Urothelium cell line (cell line): ENCODE data around the gene NSUN7.

Source experiments
- DNase-seq: peaks from one replicate; pipeline ENCODE4 v3.0.0; 2011; ENCODE audit warnings: low spot score, mixed read lengths
- FAIRE-seq: peaks from 2 replicates; lab custom pipeline; 2011; peaks lifted over from hg19 to GRCh38; lab: Jason Lieb, UNC

The NSUN7 gene

GRCh38 chr4:40733752-40734151 is 16.0 kb upstream of the NSUN7 start:
- no peak for FAIRE-seq
- DNase-seq = no peak

DNA sequence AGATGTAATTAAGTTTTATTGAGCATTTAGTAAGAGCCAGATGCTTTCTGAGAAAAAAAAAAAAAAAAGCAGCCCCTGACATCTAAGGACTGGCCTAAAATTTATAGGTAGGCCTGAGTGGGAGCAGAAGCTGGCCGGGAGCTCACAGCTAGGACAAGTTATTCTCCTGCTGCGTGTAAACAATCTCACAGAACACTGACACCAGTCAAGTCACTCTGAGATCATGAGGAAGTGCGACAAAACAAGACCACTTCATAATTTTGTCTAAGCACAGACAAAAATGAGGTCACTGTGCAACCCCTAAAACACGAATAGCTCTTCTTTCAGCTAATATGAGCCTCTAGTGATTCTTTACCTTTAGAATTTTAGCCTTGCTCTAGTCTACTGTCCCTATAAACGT is 15.3 kb upstream of the NSUN7 start:
- FAIRE-seq = no peak
- DNase-seq = no peak

DNA sequence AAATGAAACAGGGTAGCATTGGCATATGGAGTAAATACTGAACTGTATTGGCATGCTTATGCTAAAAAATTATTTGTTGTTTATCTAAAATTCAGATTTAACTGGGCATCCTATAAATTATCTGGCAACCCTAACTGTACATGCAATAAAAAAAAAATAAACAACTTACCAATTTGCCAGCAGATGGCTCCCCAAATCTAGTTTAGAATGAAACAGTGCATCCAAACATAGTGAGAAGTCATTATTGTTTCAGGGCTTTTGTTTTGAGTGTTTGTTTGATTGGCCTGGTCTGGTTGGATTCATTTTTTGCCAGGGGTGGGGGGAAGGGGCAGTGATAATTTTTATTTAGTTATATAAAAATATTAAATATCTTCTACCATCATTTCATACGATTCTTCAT is 12.8 kb upstream of the NSUN7 start:
- FAIRE-seq (no peak), DNase-seq (peak; percentile 49)

DNA sequence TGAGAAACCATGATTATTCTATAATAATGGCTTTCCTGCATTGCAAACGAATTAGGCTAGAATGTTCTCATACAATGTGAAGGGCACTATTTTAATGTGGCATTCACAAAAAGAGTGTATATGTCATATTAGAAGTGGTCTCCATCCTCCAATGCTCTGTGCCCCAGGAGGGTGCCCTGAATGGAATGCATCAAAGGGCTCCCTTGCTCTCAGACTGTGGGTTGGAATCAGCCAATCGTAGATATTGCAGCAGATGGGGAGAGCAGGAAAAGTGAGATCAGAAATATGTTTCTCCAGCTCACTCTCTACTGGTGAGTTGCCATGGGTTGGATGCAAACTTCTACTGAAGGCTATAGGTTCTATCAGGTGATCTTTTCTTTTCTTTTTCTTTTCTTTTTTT is 11.9 kb upstream of the NSUN7 start:
- no peak for DNase-seq
- peak; percentile 23 for FAIRE-seq

- FAIRE-seq (no peak), DNase-seq (no peak)
Observed at GRCh38 chr4:40739347-40739746, 10.4 kb upstream of the NSUN7 start.

DNA sequence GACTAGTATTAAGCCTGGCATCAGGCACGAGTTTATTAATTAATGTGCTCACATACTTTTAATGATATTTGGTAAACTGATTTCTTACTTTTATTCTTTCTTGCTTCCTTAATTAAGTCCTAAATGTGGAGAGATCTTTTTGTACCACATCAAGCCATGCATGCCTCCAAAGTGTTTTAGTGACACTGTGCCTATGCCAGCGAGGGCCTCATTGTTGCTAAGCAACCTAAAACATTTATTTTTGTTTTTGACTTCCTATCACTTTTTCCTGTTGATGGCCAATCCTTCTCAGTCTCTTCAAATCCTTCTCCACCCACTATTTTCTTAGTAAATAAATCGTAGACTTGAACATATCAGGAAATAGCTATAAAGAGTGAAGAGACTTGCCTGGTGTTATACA is 5.5 kb upstream of the NSUN7 start:
- no peak for FAIRE-seq
- DNase-seq = no peak

- DNase-seq (no peak), FAIRE-seq (no peak)
Observed at GRCh38 chr4:40745285-40745984, 4.3 kb upstream of the NSUN7 start.

DNA sequence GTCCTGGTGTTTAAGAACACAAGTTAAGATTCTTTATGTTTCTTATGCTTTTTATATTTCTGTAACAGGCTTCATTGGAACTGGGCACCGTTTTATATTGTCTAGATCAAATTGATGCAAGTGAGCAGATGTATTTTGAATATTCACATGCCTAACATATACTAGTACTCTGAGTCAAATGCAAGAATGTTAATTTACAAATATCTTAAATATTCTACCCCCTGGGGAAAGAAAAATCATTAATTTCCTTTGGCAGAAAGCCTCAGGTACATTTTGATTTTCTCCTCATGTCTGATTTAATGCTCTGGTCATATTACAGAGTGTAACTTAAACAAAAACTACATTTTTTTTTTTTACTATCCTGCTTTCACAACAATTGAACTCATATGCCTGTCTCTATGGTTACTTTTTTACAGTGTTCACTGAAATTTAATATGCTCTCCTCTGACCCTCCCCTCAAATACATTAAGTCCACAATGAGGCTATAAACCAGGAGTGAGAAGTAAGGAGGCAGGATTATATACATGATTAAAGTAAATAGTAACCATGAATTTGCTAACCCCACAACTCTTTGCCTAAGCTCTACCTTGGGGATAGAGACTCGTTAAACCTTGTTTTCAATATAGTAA is 2.4 kb upstream of the NSUN7 start:
- DNase-seq = no peak
- no peak for FAIRE-seq

GRCh38 chr4:40750461-40751258 is 905 bp downstream of the NSUN7 start:
- FAIRE-seq (peak; percentile 53), DNase-seq (peak; percentile 23)

DNA sequence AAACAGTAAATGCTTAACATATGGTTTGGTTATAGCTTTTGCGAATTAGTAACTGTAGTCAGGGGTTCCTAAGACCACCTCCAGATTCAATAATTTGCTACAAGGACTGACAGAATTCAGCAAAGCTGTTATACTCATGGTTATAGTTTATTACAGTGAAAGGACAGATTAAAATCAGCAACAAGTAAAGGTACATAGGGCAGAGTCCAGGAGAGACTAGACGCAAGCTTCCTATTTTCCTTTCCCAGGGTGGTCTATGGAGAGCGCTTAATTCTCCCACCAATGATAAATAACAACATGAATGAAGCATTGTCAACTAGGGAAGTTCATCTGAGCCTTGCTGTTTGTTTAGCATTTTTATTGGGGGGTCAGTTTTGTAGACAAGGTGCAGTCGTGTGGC is 5.9 kb downstream of the NSUN7 start:
- DNase-seq (no peak), FAIRE-seq (no peak)

GRCh38 chr4:40763228-40763716 is 13.5 kb downstream of the NSUN7 start:
- DNase-seq (no peak), FAIRE-seq (no peak)

DNA sequence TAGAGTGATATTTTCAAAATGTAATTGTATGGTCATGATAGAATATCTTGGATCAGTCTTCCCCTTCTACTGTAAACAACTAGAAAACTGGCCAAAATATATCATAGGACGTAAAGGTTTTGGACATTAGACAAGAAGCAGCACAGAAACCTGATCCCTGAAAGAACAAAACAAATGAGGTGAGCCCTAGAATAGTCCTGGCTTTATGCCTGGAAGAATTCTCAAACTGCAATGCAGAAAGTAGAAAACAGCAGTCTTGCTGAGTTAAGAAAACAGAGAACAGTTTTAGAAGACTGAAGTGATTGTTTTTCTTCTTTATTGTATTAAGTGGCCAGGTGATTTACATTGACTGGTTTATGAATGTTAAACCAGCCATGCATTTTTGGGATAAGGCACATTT is 19.5 kb downstream of the NSUN7 start:
- no peak for DNase-seq
- no peak for FAIRE-seq

DNA sequence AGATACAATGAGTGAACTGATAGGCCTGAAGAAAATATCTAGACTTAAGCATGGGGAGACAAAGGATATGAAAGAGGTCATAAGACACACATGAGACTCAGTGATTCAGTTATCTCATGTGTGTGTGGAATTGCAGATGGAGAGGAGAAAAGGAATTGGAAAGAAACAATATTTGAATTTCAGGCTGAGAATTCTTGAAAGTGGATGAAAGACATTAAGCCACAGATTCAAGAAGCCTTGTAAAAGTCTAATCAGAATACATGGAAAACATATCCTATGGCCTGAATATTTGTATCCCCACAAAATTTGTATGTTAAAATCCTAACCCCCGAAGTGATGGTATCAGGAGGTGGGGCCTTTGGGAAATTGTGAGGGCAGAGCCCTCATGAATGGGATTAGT is 28.3 kb downstream of the NSUN7 start:
- DNase-seq (no peak), FAIRE-seq (no peak)

GRCh38 chr4:40782876-40783275 is 33.1 kb downstream of the NSUN7 start:
- no peak for FAIRE-seq
- no peak for DNase-seq

DNA sequence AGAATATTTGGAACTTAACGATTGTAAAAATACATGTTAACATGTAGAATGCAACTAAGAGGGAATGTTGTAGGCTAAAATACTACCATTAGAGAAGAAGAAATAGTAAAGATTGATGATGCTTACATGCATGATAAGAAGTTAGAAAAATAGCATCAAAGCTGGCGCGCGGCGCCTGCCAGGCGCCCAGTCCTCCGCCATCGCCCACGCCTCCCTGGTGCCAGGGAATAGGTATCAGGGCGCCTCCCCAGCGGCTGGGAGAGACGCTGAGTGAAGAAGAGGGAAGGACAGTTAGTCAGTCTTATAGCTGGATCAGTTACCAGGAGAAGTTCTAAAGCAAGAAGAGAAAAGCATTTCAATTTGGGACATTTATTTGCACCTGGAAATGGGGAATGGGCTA is 36.0 kb downstream of the NSUN7 start:
- no peak for FAIRE-seq
- DNase-seq = no peak

DNA sequence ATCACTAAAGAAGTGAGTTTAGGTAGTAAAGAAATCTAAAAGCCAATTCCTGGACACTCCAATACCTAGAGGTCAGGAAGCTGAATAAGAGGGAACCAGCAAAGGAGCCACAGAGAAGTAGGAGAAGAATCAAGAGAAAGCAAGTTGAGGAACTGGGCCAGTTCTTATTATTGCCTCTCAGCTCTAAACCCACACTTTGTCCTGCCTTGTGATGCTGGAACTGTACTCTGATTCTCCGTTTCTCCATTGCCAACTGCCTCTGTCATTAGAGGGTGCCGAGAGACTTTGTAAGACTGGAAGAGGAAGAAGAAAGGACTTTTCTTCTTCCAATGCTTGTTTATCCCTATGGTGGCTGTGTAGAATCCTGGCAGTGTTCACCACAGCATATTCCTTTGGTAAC is 38.6 kb downstream of the NSUN7 start:
- FAIRE-seq (no peak), DNase-seq (no peak)

- FAIRE-seq (no peak), DNase-seq (no peak)
Observed at GRCh38 chr4:40789031-40789430, 39.3 kb downstream of the NSUN7 start.

GRCh38 chr4:40789771-40790170 is 40.0 kb downstream of the NSUN7 start:
- FAIRE-seq = no peak
- DNase-seq = no peak

DNA sequence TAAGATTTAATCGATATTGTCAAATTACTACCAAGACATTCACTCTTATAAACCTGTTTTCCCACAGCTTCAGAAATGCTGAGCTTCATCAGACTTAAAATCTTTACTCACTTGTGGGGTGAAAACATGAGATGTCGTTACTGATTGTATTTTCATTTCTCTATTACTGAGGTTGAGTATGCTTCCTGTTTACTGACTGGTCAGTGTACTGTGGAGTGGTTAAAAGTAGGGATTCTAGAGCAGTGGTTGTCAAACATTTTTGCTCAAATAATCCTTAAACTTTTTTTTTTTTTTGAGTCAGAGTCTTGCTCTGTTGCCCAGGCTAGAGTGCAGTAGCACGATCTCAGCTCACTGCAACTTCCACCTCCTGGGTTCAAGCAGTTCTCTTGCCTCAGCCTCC is 50.3 kb downstream of the NSUN7 start:
- DNase-seq (no peak), FAIRE-seq (no peak)

- FAIRE-seq = no peak
- DNase-seq = no peak
Observed at GRCh38 chr4:40804598-40804997, 54.8 kb downstream of the NSUN7 start.

GRCh38 chr4:40808926-40809457 is 59.2 kb downstream of the NSUN7 start:
- DNase-seq (no peak), FAIRE-seq (peak; percentile 37)

- FAIRE-seq = no peak
- no peak for DNase-seq
Observed at GRCh38 chr4:40811956-40812355, 62.2 kb downstream of the NSUN7 start.
